ENCODE results near the gene OSBPL8.

The OSBPL8 gene

GRCh38 chr12:76421046-76421445 is 138.5 kb downstream of the OSBPL8 start:
- no peaks in the 10 kb centered on the region for H3K4me1 ChIP-seq (ENCODE audit: insufficient read depth, poor library complexity, severe bottlenecking)
- ATAC-seq (ENCODE audit: low read depth) (no peak), DNase-seq (ENCODE audit: low spot score) (no peak)
- TF ChIP-seq, protein P1, sequence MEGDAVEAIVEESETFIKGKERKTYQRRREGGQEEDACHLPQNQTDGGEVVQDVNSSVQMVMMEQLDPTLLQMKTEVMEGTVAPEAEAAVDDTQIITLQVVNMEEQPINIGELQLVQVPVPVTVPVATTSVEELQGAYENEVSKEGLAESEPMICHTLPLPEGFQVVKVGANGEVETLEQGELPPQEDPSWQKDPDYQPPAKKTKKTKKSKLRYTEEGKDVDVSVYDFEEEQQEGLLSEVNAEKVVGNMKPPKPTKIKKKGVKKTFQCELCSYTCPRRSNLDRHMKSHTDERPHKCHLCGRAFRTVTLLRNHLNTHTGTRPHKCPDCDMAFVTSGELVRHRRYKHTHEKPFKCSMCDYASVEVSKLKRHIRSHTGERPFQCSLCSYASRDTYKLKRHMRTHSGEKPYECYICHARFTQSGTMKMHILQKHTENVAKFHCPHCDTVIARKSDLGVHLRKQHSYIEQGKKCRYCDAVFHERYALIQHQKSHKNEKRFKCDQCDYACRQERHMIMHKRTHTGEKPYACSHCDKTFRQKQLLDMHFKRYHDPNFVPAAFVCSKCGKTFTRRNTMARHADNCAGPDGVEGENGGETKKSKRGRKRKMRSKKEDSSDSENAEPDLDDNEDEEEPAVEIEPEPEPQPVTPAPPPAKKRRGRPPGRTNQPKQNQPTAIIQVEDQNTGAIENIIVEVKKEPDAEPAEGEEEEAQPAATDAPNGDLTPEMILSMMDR (IDR thresholded peaks at IDR 0.05; ENCODE audit: poor library complexity, severe bottlenecking), result no peak
- no peaks in the 10 kb centered on the region for H3K36me3 ChIP-seq (ENCODE audit: low read depth)
- peaks cover 12% of the 10 kb centered on the region for H3K9me3 ChIP-seq (ENCODE audit: severe bottlenecking)
- H3K27ac ChIP-seq (ENCODE audit: poor library complexity, severe bottlenecking), result no peak overlapping the region
- no peaks in the 10 kb centered on the region for H3K27me3 ChIP-seq (ENCODE audit: insufficient read depth, poor library complexity, severe bottlenecking)
- no peak overlapping the region for H3K4me3 ChIP-seq (ENCODE audit: severe bottlenecking)

DNA sequence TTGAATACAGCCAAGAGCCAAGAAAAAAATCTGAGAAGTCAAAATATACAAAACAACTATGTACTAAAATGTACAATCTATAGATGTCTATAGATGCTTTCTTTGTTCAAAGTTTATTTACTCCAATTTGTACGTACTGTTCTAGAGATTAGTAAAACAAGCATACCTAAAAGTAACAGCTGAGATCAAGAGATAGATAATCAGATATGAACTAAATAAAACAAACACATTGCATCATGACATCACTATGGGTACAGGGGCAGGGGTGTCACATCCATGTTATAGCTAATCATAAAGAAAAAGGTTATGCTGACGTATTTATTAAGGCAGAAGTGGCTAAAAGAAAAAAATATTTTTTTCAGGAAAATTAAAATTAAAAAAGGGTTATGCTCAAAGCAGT is 139.3 kb downstream of the OSBPL8 start:
- Histone ChIP-seq H3K4me1 (ENCODE audit: insufficient read depth, poor library complexity, severe bottlenecking) (no peaks in the 10 kb centered on the region), H3K9me3 (ENCODE audit: severe bottlenecking) (peaks cover 8% of the 10 kb centered on the region), H3K4me3 (ENCODE audit: severe bottlenecking) (no peak overlapping the region), H3K27me3 (ENCODE audit: insufficient read depth, poor library complexity, severe bottlenecking) (no peaks in the 10 kb centered on the region), H3K27ac (ENCODE audit: poor library complexity, severe bottlenecking) (no peak overlapping the region), H3K36me3 (ENCODE audit: low read depth) (no peaks in the 10 kb centered on the region)
- no peak for ATAC-seq (ENCODE audit: low read depth)
- DNase-seq (ENCODE audit: low spot score), result no peak
- TF ChIP-seq, protein P1 (IDR thresholded peaks at IDR 0.05; ENCODE audit: poor library complexity, severe bottlenecking), result no peak

DNA sequence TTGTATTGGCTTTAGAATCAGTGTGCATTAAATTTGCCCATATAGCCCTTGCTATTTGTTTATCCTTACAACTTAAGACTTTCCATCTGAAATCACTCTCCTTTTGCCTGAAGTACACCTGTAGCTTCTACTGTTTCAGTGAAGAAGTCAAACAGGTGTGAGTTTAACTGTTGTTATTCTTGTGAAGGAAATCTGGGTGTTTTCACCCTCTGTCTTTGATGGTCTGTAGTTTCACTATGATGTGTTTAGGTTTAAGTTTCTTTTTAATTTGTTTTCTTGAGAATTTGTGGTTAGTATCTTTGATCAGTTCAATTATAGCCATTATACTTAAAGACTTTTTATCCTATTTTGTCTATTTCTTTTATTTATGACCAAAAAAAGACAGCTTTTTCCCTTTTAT is 142.5 kb downstream of the OSBPL8 start:
- no peak for ATAC-seq (ENCODE audit: low read depth)
- DNase-seq (ENCODE audit: low spot score), result no peak

GRCh38 chr12:76413121-76413520 is 146.4 kb downstream of the OSBPL8 start:
- Histone ChIP-seq H3K4me1 (ENCODE audit: insufficient read depth, poor library complexity, severe bottlenecking) (peaks cover 5% of the 10 kb centered on the region), H3K4me3 (ENCODE audit: severe bottlenecking) (no peak overlapping the region), H3K36me3 (ENCODE audit: low read depth) (no peaks in the 10 kb centered on the region), H3K27ac (ENCODE audit: poor library complexity, severe bottlenecking) (no peak overlapping the region), H3K9me3 (ENCODE audit: severe bottlenecking) (no peaks in the 10 kb centered on the region), H3K27me3 (ENCODE audit: insufficient read depth, poor library complexity, severe bottlenecking) (no peaks in the 10 kb centered on the region)
- ATAC-seq (ENCODE audit: low read depth), result no peak
- TF ChIP-seq, protein P1 (IDR thresholded peaks at IDR 0.05; ENCODE audit: poor library complexity, severe bottlenecking), result no peak
- DNase-seq (ENCODE audit: low spot score), result no peak

More for the DNA sequence above, 142.5 kb downstream of the OSBPL8 start:
- Histone ChIP-seq H3K4me3 (ENCODE audit: severe bottlenecking) (no peak overlapping the region), H3K27me3 (ENCODE audit: insufficient read depth, poor library complexity, severe bottlenecking) (no peaks in the 10 kb centered on the region), H3K4me1 (ENCODE audit: insufficient read depth, poor library complexity, severe bottlenecking) (peaks cover 5% of the 10 kb centered on the region), H3K36me3 (ENCODE audit: low read depth) (no peaks in the 10 kb centered on the region), H3K9me3 (ENCODE audit: severe bottlenecking) (no peaks in the 10 kb centered on the region), H3K27ac (ENCODE audit: poor library complexity, severe bottlenecking) (no peak overlapping the region)
- TF ChIP-seq, protein P1 (IDR thresholded peaks at IDR 0.05; ENCODE audit: poor library complexity, severe bottlenecking), result no peak

DNA sequence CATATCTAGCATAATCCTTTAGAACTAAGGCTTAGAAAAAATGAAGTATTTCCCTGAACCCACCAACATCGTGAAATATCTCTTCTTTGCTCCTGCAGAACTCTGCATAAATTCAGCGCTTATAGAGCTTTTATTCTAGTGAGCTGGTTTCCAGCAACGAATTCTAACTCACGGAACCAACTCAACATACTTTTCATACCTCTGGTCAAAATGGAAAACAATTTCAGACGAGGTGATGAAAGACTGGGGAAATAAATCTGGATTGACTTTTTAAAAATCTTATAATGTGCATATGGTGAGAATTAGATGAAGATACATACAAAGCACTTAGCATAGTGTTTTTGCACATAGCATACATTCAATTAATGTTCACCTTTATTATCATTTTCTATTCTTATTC is 148.8 kb downstream of the OSBPL8 start:
- Histone ChIP-seq H3K9me3 (ENCODE audit: severe bottlenecking) (no peaks in the 10 kb centered on the region), H3K4me1 (ENCODE audit: insufficient read depth, poor library complexity, severe bottlenecking) (peaks cover 5% of the 10 kb centered on the region), H3K36me3 (ENCODE audit: low read depth) (no peaks in the 10 kb centered on the region), H3K27ac (ENCODE audit: poor library complexity, severe bottlenecking) (no peak overlapping the region), H3K4me3 (ENCODE audit: severe bottlenecking) (no peak overlapping the region), H3K27me3 (ENCODE audit: insufficient read depth, poor library complexity, severe bottlenecking) (no peaks in the 10 kb centered on the region)
- ATAC-seq (ENCODE audit: low read depth), result no peak
- TF ChIP-seq, protein P1 (IDR thresholded peaks at IDR 0.05; ENCODE audit: poor library complexity, severe bottlenecking), result no peak
- DNase-seq (ENCODE audit: low spot score), result no peak

Measured in RWPE2 (cell line).